ENCODE measurements around the gene CLIP3. TPM values are rescaled to one million over a fixed set of nuclear protein-coding genes. Genes with fewer than 3 reads are reported as not detected.
A peak's percentile ranks its signal among the peaks of the same experiment; 100 is the strongest.

CLIP3 gene
- total and polyA plus RNA-seq, 2 of the 13 experiments (the other 11 are each of a cell fraction or from before 2014, with no cell fraction given) = 0.15 to 1.2 TPM

- 0 out of 2 replicates have a peak, but pooled peaks have one; percentile 46 for TF ChIP-seq ZNF704 (CRISPR knock-in tag; IDR thresholded peaks at IDR 0.05; ENCODE audit: borderline replicate concordance)
- no peak for TF ChIP-seq ZNF556 (CRISPR knock-in tag; IDR thresholded peaks at IDR 0.05; ENCODE audit: borderline replicate concordance)
- peak; percentile 60 for TF ChIP-seq HMG20B (CRISPR knock-in tag; conservative IDR thresholded peaks at IDR 0.05)
- no peak for TF ChIP-seq RNF2 (conservative IDR thresholded peaks at IDR 0.05; ENCODE audit: low read depth)
- TF ChIP-seq ZSCAN31 (CRISPR knock-in tag; IDR thresholded peaks at IDR 0.05; ENCODE audit: low read depth) = no peak
- TF ChIP-seq TMF1 (CRISPR knock-in tag; IDR thresholded peaks at IDR 0.05; ENCODE audit: low read depth) = no peak
- TF ChIP-seq THRA (CRISPR knock-in tag; IDR thresholded peaks at IDR 0.05; ENCODE audit: borderline replicate concordance) = peak; percentile 52; the same call in 1 of the 2 replicates
- TF ChIP-seq ZNF121 (CRISPR knock-in tag; IDR thresholded peaks at IDR 0.05) = no peak
- 0 out of 4 replicates have a peak, but pooled peaks of 1 of the 2 experiments have one; percentile 43 for TF ChIP-seq POLR2A (IDR thresholded peaks at IDR 0.05; ENCODE audit: insufficient read depth in 1 of 2, low read depth in 2 of 2, low read length in 2 of 2)
- 0 out of 2 replicates have a peak, but pooled peaks have one; percentile 35 for TF ChIP-seq ISL2 (CRISPR knock-in tag; IDR thresholded peaks at IDR 0.05)
- TF ChIP-seq AKAP8 (CRISPR knock-in tag; IDR thresholded peaks at IDR 0.05) = no peak
- TF ChIP-seq RNF219 (CRISPR knock-in tag; IDR thresholded peaks at IDR 0.05) = no peak
- TF ChIP-seq MXD4 (CRISPR knock-in tag; IDR thresholded peaks at IDR 0.05) = no peak
- 0 out of 2 replicates have a peak, but pooled peaks have one; percentile 39 for TF ChIP-seq HNRNPL (IDR thresholded peaks at IDR 0.05; ENCODE audit: low read depth, low read length)
- TF ChIP-seq SAFB2 (CRISPR knock-in tag; IDR thresholded peaks at IDR 0.05; ENCODE audit: borderline replicate concordance, low read depth) = no peak
- TF ChIP-seq KIAA2018 (CRISPR knock-in tag; IDR thresholded peaks at IDR 0.05; ENCODE audit: borderline replicate concordance) = no peak
Observed at GRCh38 chr19:36058481-36059179, 26.0 kb upstream of the CLIP3 start (continued).

Data from HepG2 (cell line).